H9 (cell line): ENCODE measurements around the gene DTX4. TPM values are rescaled to one million over a fixed set of nuclear protein-coding genes. Genes with fewer than 3 reads are reported as not detected.
A peak's percentile ranks its signal among the peaks of the same experiment; 100 is the strongest.

Experiments used
- DNase-seq: peaks from one replicate; pipeline ENCODE4 v3.0.0-alpha.2; 2017
- H2AFZ ChIP-seq: one replicate; pipeline ENCODE4 v1.6.1; 2013; ENCODE audit warnings: mild to moderate bottlenecking, low read length, control low read depth, moderate library complexity
- H2AK5ac ChIP-seq: 2 replicates; pipeline ENCODE4 v1.6.1; 2013; ENCODE audit warnings: low read length, control low read depth, mixed read lengths; ENCODE audit not compliant: insufficient read length
- H2BK120ac ChIP-seq: one replicate; pipeline ENCODE4 v1.6.1; 2013; ENCODE audit warnings: low read depth, mild to moderate bottlenecking, low read length, control low read depth, inconsistent platforms; ENCODE audit not compliant: poor library complexity, severe bottlenecking
- H2BK12ac ChIP-seq: 2 replicates; pipeline ENCODE4 v1.6.1; 2013; ENCODE audit warnings: low read length, control low read depth, mixed read lengths, low read depth; ENCODE audit not compliant: insufficient read length
- H2BK15ac ChIP-seq: 2 replicates; pipeline ENCODE4 v1.6.1; 2013; ENCODE audit warnings: low read depth, low read length, control low read depth
- H2BK20ac ChIP-seq: one replicate; pipeline ENCODE4 v1.6.1; 2013; ENCODE audit warnings: low read depth, mild to moderate bottlenecking, low read length, control low read depth, inconsistent platforms; ENCODE audit not compliant: poor library complexity, severe bottlenecking
- H2BK5ac ChIP-seq: 2 replicates; pipeline ENCODE4 v1.6.1; 2013; ENCODE audit warnings: low read length, control low read depth, mixed read lengths; ENCODE audit not compliant: insufficient read length
- H3K14ac ChIP-seq: 2 replicates; pipeline ENCODE4 v1.6.1; 2013; ENCODE audit warnings: low read length, control low read depth; ENCODE audit not compliant: insufficient read depth
- H3K18ac ChIP-seq: 2 replicates; pipeline ENCODE4 v1.6.1; 2013; ENCODE audit warnings: low read depth, mild to moderate bottlenecking, mixed read lengths, low read length, control low read depth; ENCODE audit not compliant: insufficient read length
- H3K23ac ChIP-seq: 2 replicates; pipeline ENCODE4 v1.6.1; 2013; ENCODE audit warnings: low read length, control low read depth, mixed read lengths, low read depth; ENCODE audit not compliant: insufficient read length
- H3K23me2 ChIP-seq: 2 replicates; pipeline ENCODE4 v1.6.1; 2013; ENCODE audit warnings: low read depth, mild to moderate bottlenecking, mixed read lengths, low read length, control low read depth; ENCODE audit not compliant: insufficient read length, poor library complexity, severe bottlenecking
- H3K27ac ChIP-seq: 2 replicates; pipeline ENCODE4 v1.5.1; 2013; ENCODE audit warnings: low read length, control low read depth, mixed read lengths, low read depth; ENCODE audit not compliant: insufficient read length
- H3K27me3 ChIP-seq: 2 replicates; pipeline ENCODE4 v1.6.1; 2013; ENCODE audit warnings: low read length, control low read depth, inconsistent platforms; ENCODE audit not compliant: insufficient read depth
- H3K4ac ChIP-seq: 2 replicates; pipeline ENCODE4 v1.6.1; 2013; ENCODE audit warnings: low read depth, mild to moderate bottlenecking, control low read depth, inconsistent platforms, low read length, moderate library complexity
- H3K4me1 ChIP-seq: 2 replicates; pipeline ENCODE4 v1.6.1; 2013; ENCODE audit warnings: low read length, control low read depth, inconsistent platforms; ENCODE audit not compliant: insufficient read depth
- H3K4me2 ChIP-seq: 2 replicates; pipeline ENCODE4 v1.6.1; 2013; ENCODE audit warnings: low read length, control low read depth, mixed read lengths; ENCODE audit not compliant: insufficient read length, insufficient read depth
- H3K56ac ChIP-seq: 2 replicates; pipeline ENCODE4 v1.6.1; 2013; ENCODE audit warnings: low read depth, mild to moderate bottlenecking, mixed read lengths, low read length, control low read depth; ENCODE audit not compliant: insufficient read length
- H3K79me1 ChIP-seq: 2 replicates; pipeline ENCODE4 v1.6.1; 2013; ENCODE audit warnings: low read depth, mild to moderate bottlenecking, moderate library complexity, low read length, control low read depth, inconsistent platforms; ENCODE audit not compliant: insufficient read depth, poor library complexity, severe bottlenecking
- H3K79me2 ChIP-seq: 2 replicates; pipeline ENCODE4 v1.6.1; 2013; ENCODE audit warnings: low read length, control low read depth, inconsistent platforms; ENCODE audit not compliant: insufficient read depth
- H3K9ac ChIP-seq: 2 replicates; pipeline ENCODE4 v1.6.1; 2013; ENCODE audit warnings: low read length, control low read depth, mixed read lengths; ENCODE audit not compliant: insufficient read length; ENCODE audit errors: extremely low read depth
- H3K9me3 ChIP-seq: one replicate; pipeline ENCODE4 v1.6.1; 2013; ENCODE audit warnings: low read depth, low read length, inconsistent platforms; ENCODE audit not compliant: control insufficient read depth
- H3T11ph ChIP-seq: one replicate; pipeline ENCODE4 v1.6.1; 2013; ENCODE audit warnings: mild to moderate bottlenecking, low read length, control low read depth, inconsistent platforms
- H4K20me1 ChIP-seq: one replicate; pipeline ENCODE4 v1.6.1; 2013; ENCODE audit not compliant: control insufficient read depth, insufficient read length, insufficient read depth
- H4K5ac ChIP-seq: 2 replicates; pipeline ENCODE4 v1.6.1; 2013; ENCODE audit warnings: low read depth, mild to moderate bottlenecking, mixed read lengths, low read length, control low read depth; ENCODE audit not compliant: insufficient read length
- H4K8ac ChIP-seq: replicated peaks from 2 replicates; pipeline ENCODE4 v1.6.1; 2013; ENCODE audit warnings: low read length, control low read depth, mixed read lengths, low read depth; ENCODE audit not compliant: insufficient read length
- H4K91ac ChIP-seq: 2 replicates; pipeline ENCODE4 v1.6.1; 2013; ENCODE audit warnings: low read depth, mild to moderate bottlenecking, moderate library complexity, mixed read lengths, low read length, control low read depth; ENCODE audit not compliant: insufficient read length
- H3K27ac Mint-ChIP-seq, 3 experiments: 2 replicates in 2 of 3; 3 replicates in 1 of 3; pipeline ENCODE4 v1.8.0; 2020 to 2021; ENCODE audit warnings: mixed read lengths in 3 of 3, mild to moderate bottlenecking in 1 of 3, moderate library complexity in 1 of 3
- H3K27me3 Mint-ChIP-seq: 2 replicates; pipeline ENCODE4 v1.8.0; 2021; ENCODE audit warnings: low read depth, mild to moderate bottlenecking, moderate library complexity, mixed read lengths
- H3K36me3 Mint-ChIP-seq, 3 experiments: 2 replicates in 2 of 3; 3 replicates in 1 of 3; pipeline ENCODE4 v1.8.0; 2020 to 2021; ENCODE audit warnings: low read depth in 3 of 3, mixed read lengths in 3 of 3; ENCODE audit not compliant: insufficient read depth in 1 of 3
- H3K4me1 Mint-ChIP-seq, 2 experiments: 2 replicates each; pipeline ENCODE4 v1.8.0; 2020; ENCODE audit warnings: mixed read lengths in 2 of 2
- H3K4me3 Mint-ChIP-seq, 2 experiments: 2 replicates in 1 of 2; 3 replicates in 1 of 2; pipeline ENCODE4 v1.8.0; 2020 to 2021; ENCODE audit warnings: mild to moderate bottlenecking in 2 of 2, mixed read lengths in 2 of 2, moderate library complexity in 1 of 2
- H3K9me3 Mint-ChIP-seq, 2 experiments: 2 replicates in 1 of 2; 3 replicates in 1 of 2; pipeline ENCODE4 v1.8.0; 2020; ENCODE audit warnings: mild to moderate bottlenecking in 2 of 2, mixed read lengths in 2 of 2, moderate library complexity in 1 of 2
- CTCF ChIP-seq: fragments of 200-600 bp; sonication (generic); conservative IDR thresholded peaks from 3 replicates; pipeline ENCODE4 v1.8.0; 2021; ENCODE audit warnings: antibody characterized with exemption, mild to moderate bottlenecking
- WGBS: extraction: QIAGEN DNeasy Blood & Tissue Kit; methylation state at CpG from one replicate; pipeline ENCODE4 v1.1.7; 2013; ENCODE audit warnings: missing lambda C conversion rate, low lambda C conversion rate, mixed read lengths; ENCODE audit not compliant: insufficient read length; ENCODE audit errors: extremely low coverage; 5-methylcytosine and 5-hydroxymethylcytosine counted together
- total RNA-seq: library from RNA; stranded (reverse); gene quantifications from 2 replicates; pipeline ENCODE4 v1.2.1, GENCODE V29; 2021

The DTX4 gene
- total RNA-seq, 1 experiment from 2014 or later = 13.0 TPM

GRCh38 chr11:59188954-59189353 is 17.0 kb downstream of the DTX4 start:
- DNase-seq = no peak
- Histone ChIP-seq H3K27me3 (no peaks in the 10 kb centered on the region), H4K91ac (no peak overlapping the region), H3T11ph (no peak overlapping the region), H3K9me3 (no peaks in the 10 kb centered on the region), H2BK5ac (no peak overlapping the region), H4K8ac (no peak overlapping the region), H2AFZ (no peak overlapping the region), H3K4me1 (no peaks in the 10 kb centered on the region; the same call in 1 of the 2 replicates), H3K56ac (no peak overlapping the region), H3K9ac (no peak overlapping the region), H3K4ac (no peak overlapping the region), H3K27ac (no peak overlapping the region), H3K4me2 (no peak overlapping the region), H3K14ac (no peak overlapping the region), H3K79me2 (no peaks in the 10 kb centered on the region), H2BK120ac (no peak overlapping the region), H3K18ac (no peak overlapping the region), H3K23me2 (no peaks in the 10 kb centered on the region), H2BK20ac (no peak overlapping the region), H3K79me1 (peaks cover 3% of the 10 kb centered on the region), H2BK15ac (no peak overlapping the region), H2AK5ac (no peak overlapping the region), H2BK12ac (no peak overlapping the region), H3K23ac (no peak overlapping the region), H4K20me1 (no peaks in the 10 kb centered on the region), H4K5ac (no peak overlapping the region)
- H3K27ac Mint-ChIP-seq = peak overlapping the region in 2 of 3 experiments; percentile 11 to 24; a peak in 1 of 7 replicates
- H3K27me3 Mint-ChIP-seq = no peaks in the 10 kb centered on the region; the same call in 1 of the 2 replicates
- no peak overlapping the region for H3K4me3 Mint-ChIP-seq
- H3K36me3 Mint-ChIP-seq = peaks cover 11 to 52% (median 32%) of the 10 kb centered on the region in 3 experiments; a peak in 6 of 7 replicates
- no peaks in the 10 kb centered on the region for H3K9me3 Mint-ChIP-seq
- no CpG with 5 or more reads among the region's 4 CpGs for WGBS
- no peak for TF ChIP-seq CTCF
- peaks cover 17 to 18% of the 10 kb centered on the region in 2 experiments for H3K4me1 Mint-ChIP-seq
